ENCODE data around the gene AFP. TPM values are rescaled to one million over a fixed set of nuclear protein-coding genes. Genes with fewer than 3 reads are reported as not detected.

Gene AFP
- total RNA-seq, 1 donor from 2014 or later: not detected

GRCh38 chr4:73415807-73416238 lies 20.2 kb upstream of the AFP start:
- no peaks in the 10 kb centered on the region for H3K4me1 Mint-ChIP-seq (ENCODE audit: unreplicated experiment)
- H3K4me3 Mint-ChIP-seq (ENCODE audit: unreplicated experiment): no peak overlapping the region

GRCh38 chr4:73416423-73417087 lies 19.5 kb upstream of the AFP start:
- H3K27ac Mint-ChIP-seq (ENCODE audit: unreplicated experiment): no peak overlapping the region
- no peak overlapping the region for H3K4me3 Mint-ChIP-seq (ENCODE audit: unreplicated experiment)
- no peaks in the 10 kb centered on the region for H3K27me3 Mint-ChIP-seq (ENCODE audit: unreplicated experiment)
- no peaks in the 10 kb centered on the region for H3K9me3 Mint-ChIP-seq (ENCODE audit: unreplicated experiment)
- no peaks in the 10 kb centered on the region for H3K36me3 Mint-ChIP-seq (ENCODE audit: low read depth, unreplicated experiment)
- H3K4me1 Mint-ChIP-seq (ENCODE audit: unreplicated experiment): no peaks in the 10 kb centered on the region
- DNase-seq (ENCODE audit: low spot score): no peak
- no peak for TF ChIP-seq CTCF (IDR thresholded peaks at IDR 0.05; ENCODE audit: unreplicated experiment)

More at GRCh38 chr4:73415807-73416238, 20.2 kb upstream of the AFP start:
- H3K36me3 Mint-ChIP-seq (ENCODE audit: low read depth, unreplicated experiment): no peaks in the 10 kb centered on the region
- TF ChIP-seq CTCF (IDR thresholded peaks at IDR 0.05; ENCODE audit: unreplicated experiment): no peak
- no peak overlapping the region for H3K27ac Mint-ChIP-seq (ENCODE audit: unreplicated experiment)
- no peaks in the 10 kb centered on the region for H3K9me3 Mint-ChIP-seq (ENCODE audit: unreplicated experiment)
- H3K27me3 Mint-ChIP-seq (ENCODE audit: unreplicated experiment): no peaks in the 10 kb centered on the region
- DNase-seq (ENCODE audit: low spot score): no peak

- Mint-ChIP-seq H3K36me3 (ENCODE audit: low read depth, unreplicated experiment) (no peaks in the 10 kb centered on the region), H3K27me3 (ENCODE audit: unreplicated experiment) (no peaks in the 10 kb centered on the region), H3K4me3 (ENCODE audit: unreplicated experiment) (no peak overlapping the region), H3K27ac (ENCODE audit: unreplicated experiment) (no peak overlapping the region), H3K9me3 (ENCODE audit: unreplicated experiment) (no peaks in the 10 kb centered on the region), H3K4me1 (ENCODE audit: unreplicated experiment) (no peaks in the 10 kb centered on the region)
- DNase-seq (ENCODE audit: low spot score): no peak
- no peak for TF ChIP-seq CTCF (IDR thresholded peaks at IDR 0.05; ENCODE audit: unreplicated experiment)
Observed at GRCh38 chr4:73417342-73417741, 18.7 kb upstream of the AFP start.

- peak; percentile 10 for DNase-seq (ENCODE audit: low spot score)
- Mint-ChIP-seq H3K27me3 (ENCODE audit: unreplicated experiment) (no peaks in the 10 kb centered on the region), H3K4me1 (ENCODE audit: unreplicated experiment) (no peaks in the 10 kb centered on the region), H3K9me3 (ENCODE audit: unreplicated experiment) (no peaks in the 10 kb centered on the region), H3K4me3 (ENCODE audit: unreplicated experiment) (no peak overlapping the region), H3K27ac (ENCODE audit: unreplicated experiment) (no peak overlapping the region), H3K36me3 (ENCODE audit: low read depth, unreplicated experiment) (no peaks in the 10 kb centered on the region)
- TF ChIP-seq CTCF (IDR thresholded peaks at IDR 0.05; ENCODE audit: unreplicated experiment): no peak
Observed at GRCh38 chr4:73417973-73418372, 18.0 kb upstream of the AFP start.

GRCh38 chr4:73418677-73419076 lies 17.3 kb upstream of the AFP start:
- no peak for DNase-seq (ENCODE audit: low spot score)
- H3K4me3 Mint-ChIP-seq (ENCODE audit: unreplicated experiment): no peak overlapping the region
- TF ChIP-seq CTCF (IDR thresholded peaks at IDR 0.05; ENCODE audit: unreplicated experiment): no peak
- H3K4me1 Mint-ChIP-seq (ENCODE audit: unreplicated experiment): no peaks in the 10 kb centered on the region
- no peaks in the 10 kb centered on the region for H3K9me3 Mint-ChIP-seq (ENCODE audit: unreplicated experiment)
- H3K36me3 Mint-ChIP-seq (ENCODE audit: low read depth, unreplicated experiment): no peaks in the 10 kb centered on the region
- no peaks in the 10 kb centered on the region for H3K27me3 Mint-ChIP-seq (ENCODE audit: unreplicated experiment)
- no peak overlapping the region for H3K27ac Mint-ChIP-seq (ENCODE audit: unreplicated experiment)

Data from endothelial cell (in vitro differentiated cells).